OCI-LY1 (cell line): ENCODE results near the gene TNFSF13.

Experiments
- H2AFZ ChIP-seq: fragments of 200-600 bp; sonication (generic), shearing (Covaris generic); 2 replicates; pipeline ENCODE4 v1.6.0; 2014; ENCODE audit warnings: antibody characterized with exemption, mild to moderate bottlenecking, low read length
- H3F3A ChIP-seq: fragments of 200-600 bp; sonication (generic), shearing (Covaris generic); 2 replicates; pipeline ENCODE4 v1.6.0; 2014; ENCODE audit warnings: mild to moderate bottlenecking, antibody characterized with exemption, low read length, moderate library complexity; ENCODE audit not compliant: insufficient read depth
- H3K27ac ChIP-seq: fragments of 200-600 bp; sonication (generic); 2 replicates; pipeline ENCODE4 v1.5.1; 2014; ENCODE audit warnings: low read length, mixed run types, mild to moderate bottlenecking, low read depth; ENCODE audit not compliant: poor library complexity, severe bottlenecking
- H3K27me3 ChIP-seq: fragments of 200-600 bp; sonication (generic); 2 replicates; pipeline ENCODE4 v1.6.0; 2014; ENCODE audit warnings: antibody characterized with exemption, mild to moderate bottlenecking, low read length, moderate library complexity; ENCODE audit not compliant: insufficient read depth
- H3K36me3 ChIP-seq: fragments of 200-600 bp; sonication (generic); 2 replicates; pipeline ENCODE4 v1.6.1; 2014; ENCODE audit warnings: mild to moderate bottlenecking, antibody characterized with exemption, low read length, moderate library complexity, mixed read lengths; ENCODE audit not compliant: insufficient read depth
- H3K4me1 ChIP-seq: fragments of 200-600 bp; sonication (generic); 2 replicates; pipeline ENCODE4 v1.5.1; 2014; ENCODE audit warnings: mild to moderate bottlenecking, low read length, moderate library complexity; ENCODE audit not compliant: insufficient read depth, severe bottlenecking
- H3K4me2 ChIP-seq: fragments of 200-600 bp; sonication (generic), shearing (Covaris generic); 2 replicates; pipeline ENCODE4 v1.6.1; 2014; ENCODE audit warnings: low read length
- H3K4me3 ChIP-seq: fragments of 200-600 bp; sonication (generic); 2 replicates; pipeline ENCODE4 v1.5.1; 2014; ENCODE audit warnings: low read length, low read depth, mild to moderate bottlenecking, mixed read lengths; ENCODE audit not compliant: poor library complexity, severe bottlenecking
- H3K79me2 ChIP-seq: fragments of 200-600 bp; shearing (Covaris generic); 2 replicates; pipeline ENCODE4 v1.6.1; 2016; ENCODE audit warnings: mixed run types, low read length, mixed read lengths; ENCODE audit not compliant: insufficient read depth
- H3K9ac ChIP-seq: fragments of 200-600 bp; sonication (generic), shearing (Covaris generic); 2 replicates; pipeline ENCODE4 v1.6.1; 2014; ENCODE audit warnings: mild to moderate bottlenecking, low read length, mixed read lengths
- H3K9me2 ChIP-seq: fragments of 200-600 bp; sonication (generic), shearing (Covaris generic); 2 replicates; pipeline ENCODE4 v1.6.1; 2014; ENCODE audit warnings: low read depth, mild to moderate bottlenecking, low read length, mixed read lengths
- H3K9me3 ChIP-seq: fragments of 200-600 bp; shearing (Covaris generic); 2 replicates; pipeline ENCODE4 v1.6.1; 2014; ENCODE audit warnings: low read length, mixed read lengths
- H4K20me1 ChIP-seq: fragments of 200-600 bp; sonication (generic), shearing (Covaris generic); 2 replicates; pipeline ENCODE4 v1.6.0; 2016; ENCODE audit warnings: mild to moderate bottlenecking, low read length; ENCODE audit not compliant: insufficient read depth
- CTCF ChIP-seq: fragments of 200-600 bp; sonication (generic), shearing (Covaris generic); IDR thresholded peaks from 2 replicates; pipeline ENCODE4 v1.5.1; 2017; ENCODE audit warnings: mild to moderate bottlenecking, antibody characterized with exemption, low read length, moderate library complexity, mixed read lengths
- EZH2 ChIP-seq: fragments of 200-600 bp; sonication (generic), shearing (Covaris generic); IDR thresholded peaks from 2 replicates; pipeline ENCODE4 v1.8.0; 2017; ENCODE audit warnings: borderline replicate concordance, mixed run types, mild to moderate bottlenecking, antibody characterized with exemption, low read length, moderate library complexity, mixed read lengths

TNFSF13 gene

DNA sequence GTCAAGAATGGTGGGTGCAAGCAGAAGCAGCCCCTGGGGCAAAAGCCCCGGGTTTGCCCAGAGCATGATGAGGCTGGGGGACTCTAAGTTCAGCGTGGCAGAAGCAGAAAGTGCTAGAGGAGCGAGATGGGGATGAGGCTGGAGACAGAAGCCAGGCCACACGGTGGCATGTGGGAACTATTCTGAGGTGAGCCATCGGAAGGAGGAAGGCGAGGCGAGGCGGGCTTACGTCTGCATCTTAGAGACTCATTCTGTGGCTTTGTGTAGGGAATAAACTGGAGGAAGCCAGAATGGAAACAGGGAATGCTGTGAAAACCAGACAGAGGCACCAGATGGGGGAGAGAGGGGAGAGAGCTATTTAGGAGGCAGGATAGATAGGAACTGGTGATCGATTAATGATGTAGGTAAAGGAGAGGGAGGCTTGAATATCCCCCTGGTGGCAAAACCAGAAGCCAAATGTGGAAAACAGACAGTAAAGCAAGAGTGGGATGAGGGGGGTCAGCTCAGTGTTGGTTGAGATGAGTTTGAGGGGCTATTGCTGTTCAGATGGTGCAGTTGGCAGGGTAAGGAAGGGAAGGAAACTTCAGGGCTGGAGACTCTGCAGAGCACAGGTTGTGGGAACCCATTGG, 3.1 kb upstream of the TNFSF13 start:
- no peak overlapping the region for H3K27ac ChIP-seq
- no peaks in the 10 kb centered on the region for H3F3A ChIP-seq
- no peak overlapping the region for H3K9ac ChIP-seq
- no peaks in the 10 kb centered on the region for H3K9me2 ChIP-seq
- no peak overlapping the region for H3K4me3 ChIP-seq
- H2AFZ ChIP-seq = no peak overlapping the region
- no peaks in the 10 kb centered on the region for H3K79me2 ChIP-seq
- no peaks in the 10 kb centered on the region for H3K9me3 ChIP-seq
- peaks cover 16% of the 10 kb centered on the region for H3K4me1 ChIP-seq
- H4K20me1 ChIP-seq = no peaks in the 10 kb centered on the region
- H3K4me2 ChIP-seq = no peak overlapping the region
- H3K36me3 ChIP-seq = no peaks in the 10 kb centered on the region
- TF ChIP-seq EZH2 (no peak), CTCF (no peak)
- H3K27me3 ChIP-seq = peaks cover 11% of the 10 kb centered on the region

DNA sequence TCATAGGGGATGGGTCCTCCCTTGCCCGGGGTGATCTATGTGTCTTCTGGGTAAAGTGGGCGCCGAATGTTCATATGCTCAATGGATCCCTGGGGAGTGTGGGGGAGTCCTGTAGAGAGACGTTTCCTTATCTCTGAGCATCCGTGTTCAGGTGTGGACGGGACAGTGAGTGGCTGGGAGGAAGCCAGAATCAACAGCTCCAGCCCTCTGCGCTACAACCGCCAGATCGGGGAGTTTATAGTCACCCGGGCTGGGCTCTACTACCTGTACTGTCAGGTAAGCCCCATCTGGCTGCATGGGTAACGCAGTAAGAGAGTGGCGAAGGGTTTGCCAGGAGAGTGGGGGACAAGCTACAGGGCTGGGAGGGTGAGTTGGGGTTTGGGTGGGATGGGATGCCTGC, 1.9 kb upstream of the TNFSF13 start:
- Histone ChIP-seq H3K27me3 (peaks cover 8% of the 10 kb centered on the region; the same call in 1 of the 2 replicates), H3K36me3 (no peaks in the 10 kb centered on the region), H3K9me3 (no peaks in the 10 kb centered on the region), H3K4me1 (peaks cover 21% of the 10 kb centered on the region), H3F3A (no peaks in the 10 kb centered on the region), H3K79me2 (no peaks in the 10 kb centered on the region), H3K4me3 (no peak overlapping the region), H2AFZ (no peak overlapping the region), H3K27ac (no peak overlapping the region), H3K4me2 (no peak overlapping the region), H3K9ac (no peak overlapping the region), H3K9me2 (no peaks in the 10 kb centered on the region), H4K20me1 (no peaks in the 10 kb centered on the region)
- no peak for TF ChIP-seq CTCF
- no peak for TF ChIP-seq EZH2

GRCh38 chr17:7557147-7557764, 1.3 kb upstream of the TNFSF13 start:
- H3F3A ChIP-seq = no peaks in the 10 kb centered on the region
- H2AFZ ChIP-seq = no peak overlapping the region
- TF ChIP-seq EZH2 = no peak
- no peak for TF ChIP-seq CTCF
- H3K79me2 ChIP-seq = no peaks in the 10 kb centered on the region
- H3K27ac ChIP-seq = no peak overlapping the region
- H3K36me3 ChIP-seq = no peaks in the 10 kb centered on the region
- peaks cover 8% of the 10 kb centered on the region; the same call in 1 of the 2 replicates for H3K27me3 ChIP-seq
- no peak overlapping the region for H3K4me2 ChIP-seq
- H3K9me2 ChIP-seq = no peaks in the 10 kb centered on the region
- no peak overlapping the region for H3K4me3 ChIP-seq
- no peaks in the 10 kb centered on the region for H4K20me1 ChIP-seq
- peaks cover 21% of the 10 kb centered on the region for H3K4me1 ChIP-seq
- H3K9ac ChIP-seq = no peak overlapping the region
- H3K9me3 ChIP-seq = no peaks in the 10 kb centered on the region
